Thyroid gland (tissue), 4 donors: Measurements from ENCODE around the gene CACUL1. TPM values are rescaled to one million over a fixed set of nuclear protein-coding genes. Genes with fewer than 3 reads are reported as not detected.
A peak's percentile ranks its signal among the peaks of the same experiment; 100 is the strongest.

Experiments used
- DNase-seq, 2 donors: peaks; one replicate each; pipeline ENCODE4 v3.0.0-alpha.2; 2019
- H3K27ac ChIP-seq, 3 donors: fragments of 200-600 bp; sonication (generic); 1 replicate in 2 of 3; 2 replicates in 1 of 3; pipeline ENCODE4 v1.5.1; 2016 to 2019; ENCODE audit warnings: mild to moderate bottlenecking in 1 of 3, moderate library complexity in 1 of 3
- H3K27me3 ChIP-seq: fragments of 200-600 bp; sonication (generic); one replicate; pipeline ENCODE4 v1.5.1; 2019
- H3K36me3 ChIP-seq, 2 donors: fragments of 200-600 bp; sonication (generic); one replicate each; pipeline ENCODE4 v1.5.1; 2016 to 2019
- H3K4me1 ChIP-seq, 2 donors: fragments of 200-600 bp; sonication (generic); one replicate each; pipeline ENCODE4 v1.5.1; 2017 to 2019
- H3K4me3 ChIP-seq, 3 donors: fragments of 200-600 bp; sonication (generic); replicated peaks in 1 of 3; 1 replicate in 2 of 3; 2 replicates in 1 of 3; pipeline ENCODE4 v1.5.1; 2016; ENCODE audit warnings: mild to moderate bottlenecking in 1 of 3
- H3K9me3 ChIP-seq: fragments of 200-600 bp; sonication (generic); one replicate; pipeline ENCODE4 v1.5.1; 2017
- POLR2A ChIP-seq, 2 donors: fragments of 450-650 bp; IDR thresholded peaks; one replicate each; pipeline ENCODE4 v1.6.1; 2017; ENCODE audit warnings: antibody characterized with exemption in 2 of 2, mild to moderate bottlenecking in 2 of 2, moderate library complexity in 1 of 2
- WGBS, 2 donors: methylation state at CpG; one replicate each; pipeline ENCODE4 v1.1.5; 2017; 5-methylcytosine and 5-hydroxymethylcytosine counted together
- intact Hi-C: fragments of 100-400 bp; cut with DNase I; formaldehyde crosslinking; loops from one replicate; pipeline ENCODE4 v1.15.1; 2023
- total RNA-seq, 4 donors: library from RNA; depleted of rRNA; stranded (reverse); fragments of >200 nt; gene quantifications; one replicate each; pipeline ENCODE4 v1.2.3, GENCODE V29; 2016
- TF ChIP-seq, protein P1 (sequence below), 6 experiments: fragments of 200-600 bp in 3 of 6; fragments of 450-650 bp in 3 of 6; sonication (generic) in 3 of 6; IDR thresholded peaks; one replicate each; pipeline ENCODE4 v1.5.1; 2016 to 2019; ENCODE audit warnings: antibody characterized with exemption in 6 of 6, mild to moderate bottlenecking in 2 of 6, inconsistent platforms in 1 of 6, moderate library complexity in 1 of 6

The CACUL1 gene
- total RNA-seq, 4 donors from 2014 or later = 23.0 to 36.8 (median 31.5) TPM

DNA sequence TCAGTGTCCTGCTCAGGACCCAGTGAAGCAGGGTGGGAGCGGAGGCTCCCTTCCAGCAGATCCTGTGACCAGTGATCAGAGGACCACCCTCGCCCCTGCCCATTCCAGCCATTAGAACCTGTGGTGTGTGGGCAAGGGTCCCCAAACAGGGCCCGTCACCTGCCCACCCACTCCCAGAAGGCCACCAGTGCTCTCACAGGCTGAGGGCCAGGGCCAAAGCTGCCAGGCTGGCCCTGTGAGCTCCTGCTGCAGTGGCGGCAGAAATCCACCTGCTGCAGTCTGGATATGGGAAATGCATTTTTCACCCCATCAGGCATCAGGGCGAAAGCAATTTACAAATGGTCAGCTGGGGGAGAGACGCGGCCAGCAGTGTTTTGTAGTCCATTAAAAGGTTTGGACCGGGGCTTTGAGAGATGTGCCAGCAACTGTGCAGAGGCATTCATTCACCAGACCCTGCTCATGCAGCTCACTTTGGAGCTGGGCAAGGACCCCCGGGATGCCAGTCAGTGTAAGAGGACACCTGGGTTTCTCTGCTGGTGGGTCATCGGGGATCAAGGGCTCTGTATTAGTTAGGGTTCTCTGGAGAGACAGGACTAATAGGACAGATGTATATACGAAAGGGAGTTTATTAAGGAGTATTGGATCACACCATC, 84.2 kb downstream of the CACUL1 start:
- Histone ChIP-seq H3K4me1 (peaks cover 10 to 12% of the 10 kb centered on the region in 2 donors), H3K27me3 (no peaks in the 10 kb centered on the region), H3K9me3 (no peaks in the 10 kb centered on the region), H3K4me3 (no peak overlapping the region), H3K36me3 (no peaks in the 10 kb centered on the region), H3K27ac (no peak overlapping the region)
- intact Hi-C loops = no loop called here
- no peak for DNase-seq
- 94 to 96% methylated on average over 10 to 11 of the region's 11 CpGs for WGBS, 2 donors
- TF ChIP-seq, protein P1, sequence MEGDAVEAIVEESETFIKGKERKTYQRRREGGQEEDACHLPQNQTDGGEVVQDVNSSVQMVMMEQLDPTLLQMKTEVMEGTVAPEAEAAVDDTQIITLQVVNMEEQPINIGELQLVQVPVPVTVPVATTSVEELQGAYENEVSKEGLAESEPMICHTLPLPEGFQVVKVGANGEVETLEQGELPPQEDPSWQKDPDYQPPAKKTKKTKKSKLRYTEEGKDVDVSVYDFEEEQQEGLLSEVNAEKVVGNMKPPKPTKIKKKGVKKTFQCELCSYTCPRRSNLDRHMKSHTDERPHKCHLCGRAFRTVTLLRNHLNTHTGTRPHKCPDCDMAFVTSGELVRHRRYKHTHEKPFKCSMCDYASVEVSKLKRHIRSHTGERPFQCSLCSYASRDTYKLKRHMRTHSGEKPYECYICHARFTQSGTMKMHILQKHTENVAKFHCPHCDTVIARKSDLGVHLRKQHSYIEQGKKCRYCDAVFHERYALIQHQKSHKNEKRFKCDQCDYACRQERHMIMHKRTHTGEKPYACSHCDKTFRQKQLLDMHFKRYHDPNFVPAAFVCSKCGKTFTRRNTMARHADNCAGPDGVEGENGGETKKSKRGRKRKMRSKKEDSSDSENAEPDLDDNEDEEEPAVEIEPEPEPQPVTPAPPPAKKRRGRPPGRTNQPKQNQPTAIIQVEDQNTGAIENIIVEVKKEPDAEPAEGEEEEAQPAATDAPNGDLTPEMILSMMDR (IDR thresholded peaks at IDR 0.05) = no peak
- TF ChIP-seq POLR2A (IDR thresholded peaks at IDR 0.05) = no peak

DNA sequence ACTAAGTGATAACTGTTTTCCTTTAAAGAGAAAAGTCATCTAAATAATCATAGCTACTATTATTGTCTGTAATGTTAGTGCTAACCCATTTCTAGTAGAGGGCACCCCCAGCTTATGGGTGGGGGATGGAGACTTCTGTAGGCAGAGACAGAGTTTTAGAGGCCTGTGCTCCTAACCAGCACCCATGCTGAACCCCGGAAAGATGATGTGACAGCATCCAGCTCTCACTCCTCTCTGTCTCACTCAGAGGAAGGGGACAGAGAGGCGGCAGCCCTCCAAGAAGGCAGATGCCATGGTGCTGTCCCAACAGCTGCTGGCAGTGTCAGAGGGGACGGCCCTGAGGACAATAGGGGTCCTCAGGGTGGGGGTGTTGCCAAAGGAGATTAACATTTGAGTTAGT, 84.9 kb downstream of the CACUL1 start:
- intact Hi-C loops = no loop called here
- 81 to 83% methylated on average over 3 of the region's 3 CpGs for WGBS, 2 donors
- Histone ChIP-seq H3K4me1 (peaks cover 10 to 12% of the 10 kb centered on the region in 2 donors), H3K4me3 (no peak overlapping the region), H3K36me3 (no peaks in the 10 kb centered on the region), H3K27ac (no peak overlapping the region), H3K27me3 (no peaks in the 10 kb centered on the region), H3K9me3 (no peaks in the 10 kb centered on the region)
- DNase-seq = no peak
- TF ChIP-seq, protein P1 (IDR thresholded peaks at IDR 0.05) = no peak
- TF ChIP-seq POLR2A (IDR thresholded peaks at IDR 0.05) = no peak

DNA sequence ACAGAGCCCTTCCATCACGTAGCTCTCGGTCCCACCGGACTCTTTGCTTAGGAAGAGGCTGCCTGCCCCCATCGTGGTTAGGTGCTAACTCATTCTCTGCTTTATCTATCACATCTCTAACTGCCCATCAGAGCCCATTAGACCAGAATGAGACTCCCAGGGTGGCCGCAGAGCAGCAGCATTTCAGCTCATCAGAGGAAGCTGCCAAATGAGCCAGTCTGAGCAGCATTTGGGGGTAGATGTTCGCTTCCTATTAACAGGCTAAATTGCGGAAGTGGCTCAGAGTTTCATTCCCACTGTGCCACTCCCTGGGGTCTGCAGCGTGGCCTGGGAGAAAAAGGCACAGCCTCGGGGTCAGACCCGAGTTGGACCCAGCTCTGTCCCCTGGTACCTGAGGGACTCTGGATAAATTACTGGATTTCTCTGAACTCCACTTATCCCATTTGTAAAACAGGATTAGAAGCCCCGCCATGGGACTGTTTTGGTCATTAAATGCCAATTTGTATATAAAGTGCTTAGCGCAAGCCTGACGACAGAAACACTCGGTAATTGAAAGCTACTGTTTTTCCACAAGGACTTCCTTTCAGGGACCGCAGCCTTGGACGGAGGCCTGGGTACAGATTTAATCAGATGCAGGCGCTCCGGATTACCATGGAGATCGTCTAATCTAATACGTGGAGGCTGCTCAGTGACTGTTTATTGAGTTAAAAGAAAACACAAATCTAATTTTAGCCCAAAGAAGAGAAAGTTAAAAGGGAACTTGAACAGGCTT, 85.6 kb downstream of the CACUL1 start:
- Histone ChIP-seq H3K4me1 (peaks cover 10 to 12% of the 10 kb centered on the region in 2 donors), H3K27me3 (no peaks in the 10 kb centered on the region), H3K9me3 (no peaks in the 10 kb centered on the region), H3K27ac (no peak overlapping the region), H3K36me3 (no peaks in the 10 kb centered on the region), H3K4me3 (no peak overlapping the region)
- 24 to 25% methylated on average over 18 to 20 of the region's 20 CpGs for WGBS, 2 donors
- DNase-seq = peak in 1 of 2 donors; percentile 48
- no peak for TF ChIP-seq POLR2A (IDR thresholded peaks at IDR 0.05)
- TF ChIP-seq, protein P1 (IDR thresholded peaks at IDR 0.05) = no peak
- intact Hi-C loops = no loop called here

DNA sequence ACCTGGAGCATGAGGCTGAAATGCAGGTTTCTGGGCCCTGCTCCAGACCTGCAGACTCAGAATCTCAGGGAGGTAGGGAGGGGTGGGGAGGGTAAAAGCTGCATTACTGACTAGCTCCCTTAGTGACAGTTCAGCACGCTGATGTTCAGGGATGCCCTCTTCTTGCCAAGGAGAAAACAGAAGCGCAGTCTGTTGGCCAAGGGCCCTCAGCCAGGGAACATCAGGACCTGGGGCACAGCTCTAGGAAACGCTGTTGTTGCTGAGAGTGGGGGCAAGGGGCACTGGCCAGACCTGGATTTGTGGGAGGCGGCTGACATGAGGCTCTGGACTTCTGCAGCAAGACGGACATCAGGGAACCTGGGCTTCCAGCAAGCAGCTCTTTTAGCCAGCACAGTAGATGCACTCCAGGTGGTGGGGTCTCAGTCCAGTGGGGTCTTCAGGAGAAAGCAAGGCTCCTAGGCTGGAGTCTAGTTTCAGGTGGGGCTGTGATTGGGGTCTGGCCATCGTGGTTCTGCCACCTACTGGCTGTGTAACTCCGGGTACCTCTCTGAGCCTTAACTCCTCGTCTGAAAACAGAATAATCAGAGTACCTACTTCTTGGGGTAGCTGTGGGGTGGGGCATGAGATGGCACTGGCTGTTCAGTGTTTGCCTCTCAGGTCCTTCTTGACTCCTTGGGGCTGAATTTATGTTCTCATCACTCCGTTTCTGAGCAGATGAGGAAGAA, 86.4 kb downstream of the CACUL1 start:
- WGBS, 2 donors = 50 to 70% methylated on average over 4 to 9 of the region's 9 CpGs
- intact Hi-C loops = no loop called here
- H3K36me3 ChIP-seq = no peaks in the 10 kb centered on the region
- H3K4me1 ChIP-seq = peaks cover 10 to 12% of the 10 kb centered on the region in 2 donors
- no peak overlapping the region for H3K27ac ChIP-seq
- TF ChIP-seq POLR2A (IDR thresholded peaks at IDR 0.05) = no peak
- TF ChIP-seq, protein P1 (IDR thresholded peaks at IDR 0.05) = no peak
- no peak overlapping the region for H3K4me3 ChIP-seq
- no peak for DNase-seq
- no peaks in the 10 kb centered on the region for H3K9me3 ChIP-seq
- H3K27me3 ChIP-seq = no peaks in the 10 kb centered on the region
